AG04450 (cell line): Measurements from ENCODE around the gene KCNK16. TPM values are rescaled to one million over a fixed set of nuclear protein-coding genes. Genes with fewer than 3 reads are reported as not detected.

Experiments
- CTCF ChIA-PET: fragments of 300-600, 350-600 bp; formaldehyde crosslinking; extraction: SDS; loops from one replicate; lab custom pipeline; 2022; ENCODE audit warnings: antibody characterized with exemption, inconsistent platforms; lab: Charles Lee
- POLR2A ChIA-PET: fragments of 350-600 bp; formaldehyde crosslinking; extraction: SDS; loops from one replicate; lab custom pipeline; 2021; ENCODE audit warnings: antibody characterized with exemption, inconsistent platforms; lab: Yijun Ruan, JAX
- DNase-seq: peaks from one replicate; pipeline ENCODE4 v3.0.0-alpha.2; 2011; ENCODE audit warnings: low read depth, low spot score
- H3K27ac ChIP-seq: one replicate; pipeline ENCODE4 v1.5.1; 2012; ENCODE audit warnings: low read depth, low read length, control low read depth
- H3K27me3 ChIP-seq: one replicate; pipeline ENCODE4 v1.6.0; 2012; ENCODE audit warnings: low read length; ENCODE audit not compliant: control insufficient read depth, insufficient read depth
- H3K4me3 ChIP-seq: 2 replicates; pipeline ENCODE4 v1.5.1; 2011; ENCODE audit warnings: mild to moderate bottlenecking, low read depth, low read length, control low read depth
- H3K9me3 ChIP-seq: 2 replicates; pipeline ENCODE4 v1.5.1; 2012; ENCODE audit warnings: low read length; ENCODE audit not compliant: control insufficient read depth, insufficient read depth
- CTCF ChIP-seq: IDR thresholded peaks from 2 replicates; pipeline ENCODE4 v1.5.1; 2011; ENCODE audit warnings: low read depth, low read length, control low read depth, inconsistent platforms
- polyA plus RNA-seq: library from polyadenylated mRNA; depleted of rRNA; stranded (reverse); fragments of >200 nt; gene quantifications from 2 replicates; pipeline ENCODE4 v1.2.3, GENCODE V29; 2011

Gene KCNK16
- polyA plus RNA-seq, 1 experiment: not detected

DNA sequence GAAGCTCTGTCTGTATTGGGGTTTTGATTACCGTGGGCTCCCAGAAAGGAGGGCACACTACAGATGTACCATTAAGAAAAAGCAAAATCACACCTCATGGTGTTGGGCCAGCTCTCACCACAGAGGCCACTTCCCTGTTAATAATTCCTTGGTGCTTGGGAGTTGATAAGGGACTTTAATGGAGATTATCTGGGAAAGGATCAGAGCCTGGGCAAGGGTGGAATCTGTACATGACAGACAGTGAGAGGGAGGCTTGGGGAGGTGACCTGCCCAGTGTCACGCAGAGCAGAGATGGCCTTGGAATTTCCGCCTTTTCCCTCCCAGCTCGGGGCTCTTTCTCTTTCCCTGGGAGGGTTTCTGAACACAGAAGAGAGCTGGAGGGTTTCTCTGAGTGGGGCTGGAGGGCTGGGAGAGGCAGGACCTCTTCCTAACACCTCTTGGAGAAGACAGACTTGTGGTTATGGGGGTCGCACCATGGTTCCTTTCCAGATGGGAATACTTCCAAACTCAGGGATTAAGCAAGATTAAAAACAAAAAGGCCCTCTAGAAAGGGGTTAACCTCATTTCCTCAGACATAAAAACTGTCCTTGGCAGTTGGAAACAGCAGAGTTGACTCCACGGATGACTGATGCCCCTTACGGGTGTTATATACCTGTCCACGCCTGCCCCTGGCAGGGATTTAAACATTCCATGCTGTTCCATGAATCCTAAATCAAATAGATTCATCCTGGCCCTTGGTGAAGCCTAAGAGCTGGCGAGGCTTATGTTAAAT lies 16.8 kb upstream of the KCNK16 start:
- no peak overlapping the region for H3K4me3 ChIP-seq
- H3K27ac ChIP-seq: no peak overlapping the region
- ChIA-PET CTCF (interaction anchor here (0.5 to 1.9 kb wide), 3 partner anchors 9 to 36 kb away, joined by 3 to 7 read pairs (median 3); no protein-coding TSS in a partner anchor), POLR2A (no interaction called here)
- no peak for DNase-seq
- H3K27me3 ChIP-seq: no peaks in the 10 kb centered on the region
- H3K9me3 ChIP-seq: no peaks in the 10 kb centered on the region
- TF ChIP-seq CTCF: no peak

DNA sequence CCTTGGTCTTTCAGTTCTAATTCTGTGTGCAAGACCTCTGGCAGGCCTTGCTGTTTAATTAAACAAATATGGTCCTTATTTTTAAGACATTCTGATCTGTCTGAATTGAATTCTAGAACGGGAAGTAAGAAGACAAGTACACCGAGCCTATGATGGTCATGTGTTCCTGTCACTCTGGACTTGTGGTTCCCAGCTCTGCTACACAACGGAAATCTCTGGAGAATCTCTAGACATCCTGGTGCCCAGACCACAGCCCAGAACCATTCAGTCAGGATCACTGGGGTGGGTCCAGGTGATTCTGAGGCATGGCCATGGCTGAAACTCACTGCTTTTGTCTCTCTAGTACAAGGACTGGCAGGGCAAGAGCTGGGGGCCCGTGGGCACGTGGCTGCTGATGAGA lies 15.9 kb upstream of the KCNK16 start:
- DNase-seq: no peak
- ChIA-PET POLR2A (no interaction called here), CTCF (interaction anchor here (1.9 kb wide), 1 partner anchor 10 kb away, joined by 7 read pairs; no protein-coding TSS in a partner anchor)
- Histone ChIP-seq H3K27ac (no peak overlapping the region), H3K4me3 (no peak overlapping the region), H3K9me3 (no peaks in the 10 kb centered on the region), H3K27me3 (no peaks in the 10 kb centered on the region)
- TF ChIP-seq CTCF: no peak

DNA sequence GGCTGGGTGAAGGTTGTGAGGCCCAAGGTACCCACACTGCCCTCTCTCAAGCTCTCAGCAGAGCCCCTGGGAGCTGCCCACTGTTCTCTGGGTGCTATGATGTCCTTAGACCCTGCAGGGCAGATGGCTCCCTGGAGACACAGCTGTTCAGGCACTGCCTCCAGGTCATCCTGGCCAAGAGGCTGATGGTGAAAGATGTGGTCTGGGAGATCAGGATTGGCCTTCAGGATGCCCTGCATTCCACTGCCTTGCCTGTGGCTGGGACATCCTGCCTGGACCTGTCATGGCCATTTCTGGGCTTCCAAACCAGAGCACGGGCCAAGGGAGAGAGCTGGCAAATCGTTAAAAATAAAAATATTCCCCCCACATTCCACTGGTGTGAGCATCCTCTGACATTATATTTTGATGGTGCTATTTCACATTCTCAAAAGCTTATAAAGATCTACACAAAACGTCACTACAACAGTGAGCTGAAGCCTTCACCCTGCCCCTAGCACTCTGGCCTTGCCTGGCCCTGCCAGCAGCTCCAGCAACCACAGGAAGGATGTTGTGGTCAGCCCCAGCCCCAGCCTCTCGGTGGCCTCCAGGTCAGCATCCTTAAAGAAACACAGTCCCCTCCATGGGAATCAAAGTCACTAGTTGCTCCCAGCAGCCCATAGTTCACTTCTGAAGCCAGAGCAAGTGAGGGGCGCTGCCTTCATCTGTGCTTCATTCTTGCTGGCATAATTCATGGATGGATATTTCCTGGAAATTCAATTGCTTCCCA lies 13.5 kb upstream of the KCNK16 start:
- H3K9me3 ChIP-seq: no peaks in the 10 kb centered on the region
- DNase-seq: no peak
- H3K4me3 ChIP-seq: no peak overlapping the region
- CTCF ChIA-PET: interaction anchor here (0.9 kb wide), 1 partner anchor 12 kb away, joined by 3 read pairs; no protein-coding TSS in a partner anchor
- no peaks in the 10 kb centered on the region for H3K27me3 ChIP-seq
- no peak for TF ChIP-seq CTCF
- POLR2A ChIA-PET: no interaction called here
- H3K27ac ChIP-seq: no peak overlapping the region

- no peak for TF ChIP-seq CTCF
- Histone ChIP-seq H3K27ac (no peak overlapping the region), H3K27me3 (no peaks in the 10 kb centered on the region), H3K4me3 (no peak overlapping the region), H3K9me3 (no peaks in the 10 kb centered on the region)
- ChIA-PET CTCF (no interaction called here), POLR2A (no interaction called here)
- no peak for DNase-seq
Observed at GRCh38 chr6:39333644-39334438, 11.3 kb upstream of the KCNK16 start.
